ENCODE data around the gene SPDEF.

DNA sequence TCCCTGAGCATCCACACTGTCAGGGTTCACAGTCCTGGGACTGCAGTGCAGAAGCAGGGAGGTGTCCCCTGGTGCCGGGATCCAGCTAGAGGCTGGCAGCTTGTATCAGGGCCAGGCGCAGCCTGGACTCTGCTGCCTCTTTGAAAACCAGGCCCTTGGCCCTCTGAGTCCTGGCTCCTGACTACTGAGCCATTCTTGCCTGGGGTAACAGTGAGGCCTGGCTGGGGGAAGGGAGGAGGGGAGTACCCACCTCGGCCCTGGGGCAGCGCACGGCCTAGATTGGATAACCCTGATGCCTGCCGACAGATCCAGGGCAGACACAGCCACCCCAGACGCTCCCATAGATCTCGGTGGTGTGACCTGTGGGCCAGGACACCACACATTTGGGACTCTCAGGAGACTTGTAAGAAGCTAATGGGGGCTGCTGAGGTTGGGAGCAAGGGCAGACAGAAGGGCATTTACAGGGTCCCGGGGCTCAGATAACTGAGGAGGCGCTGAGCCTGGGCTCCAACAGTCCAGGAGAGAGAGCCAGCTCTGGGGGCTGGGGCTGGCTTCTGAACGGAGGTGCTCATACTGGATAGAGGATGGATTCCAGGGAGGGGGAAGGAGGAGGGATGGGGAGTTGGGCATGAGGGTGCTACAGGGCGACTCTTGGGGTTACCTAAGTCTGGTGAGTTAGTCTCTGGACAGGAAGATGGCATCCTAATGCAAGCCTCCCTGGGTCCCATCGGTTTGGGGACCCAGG lies 30.5 kb downstream of the SPDEF start:
- no peak for TF ChIP-seq POLR2A (IDR thresholded peaks at IDR 0.05)
- TF ChIP-seq, protein P1, sequence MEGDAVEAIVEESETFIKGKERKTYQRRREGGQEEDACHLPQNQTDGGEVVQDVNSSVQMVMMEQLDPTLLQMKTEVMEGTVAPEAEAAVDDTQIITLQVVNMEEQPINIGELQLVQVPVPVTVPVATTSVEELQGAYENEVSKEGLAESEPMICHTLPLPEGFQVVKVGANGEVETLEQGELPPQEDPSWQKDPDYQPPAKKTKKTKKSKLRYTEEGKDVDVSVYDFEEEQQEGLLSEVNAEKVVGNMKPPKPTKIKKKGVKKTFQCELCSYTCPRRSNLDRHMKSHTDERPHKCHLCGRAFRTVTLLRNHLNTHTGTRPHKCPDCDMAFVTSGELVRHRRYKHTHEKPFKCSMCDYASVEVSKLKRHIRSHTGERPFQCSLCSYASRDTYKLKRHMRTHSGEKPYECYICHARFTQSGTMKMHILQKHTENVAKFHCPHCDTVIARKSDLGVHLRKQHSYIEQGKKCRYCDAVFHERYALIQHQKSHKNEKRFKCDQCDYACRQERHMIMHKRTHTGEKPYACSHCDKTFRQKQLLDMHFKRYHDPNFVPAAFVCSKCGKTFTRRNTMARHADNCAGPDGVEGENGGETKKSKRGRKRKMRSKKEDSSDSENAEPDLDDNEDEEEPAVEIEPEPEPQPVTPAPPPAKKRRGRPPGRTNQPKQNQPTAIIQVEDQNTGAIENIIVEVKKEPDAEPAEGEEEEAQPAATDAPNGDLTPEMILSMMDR (IDR thresholded peaks at IDR 0.05 in 4 of 5, conservative IDR thresholded peaks at IDR 0.05 in 1 of 5): no peak

Measured in gastrocnemius medialis (tissue), 4 donors.